Measurements from ENCODE around the gene DUSP6. TPM values are rescaled to one million over a fixed set of nuclear protein-coding genes. Genes with fewer than 3 reads are reported as not detected.

The DUSP6 gene
- total and polyA plus RNA-seq, 4 donors, result 24.1 to 37.0 (median 35.3) TPM

DNA sequence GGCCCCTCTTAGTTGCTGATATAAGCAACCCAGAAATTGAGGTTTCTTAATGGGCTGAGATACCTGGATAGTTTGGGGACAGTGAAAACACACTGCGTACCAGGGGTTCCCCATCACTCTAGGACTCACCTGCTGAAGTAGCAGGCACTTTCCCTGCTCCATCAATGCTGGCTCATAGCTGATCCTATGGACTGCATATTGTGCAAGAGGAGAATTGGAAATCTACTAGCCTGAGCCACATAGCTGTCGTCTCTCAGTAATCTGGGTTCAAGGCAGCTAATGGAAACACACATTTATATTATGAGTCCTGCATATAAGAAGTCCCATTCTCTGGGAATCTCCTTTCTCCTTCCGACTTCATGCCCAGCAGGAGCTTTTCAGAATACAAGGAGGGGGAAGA is 7.3 kb upstream of the DUSP6 start:
- DNase-seq (ENCODE audit: low spot score), result no peak

More for the DNA sequence above, 7.3 kb upstream of the DUSP6 start:
- H3K36me3 ChIP-seq (ENCODE audit: control insufficient read depth in 4 of 4, insufficient read depth in 3 of 4, low read depth in 1 of 4, low read length in 3 of 4), result no peaks in the 10 kb centered on the region
- WGBS, result 88% methylated on average over 3 of the region's 3 CpGs
- no peaks in the 10 kb centered on the region for H3K27me3 ChIP-seq (ENCODE audit: control insufficient read depth in 4 of 4, insufficient read depth in 4 of 4, low read length in 3 of 4)
- H3K27ac ChIP-seq (ENCODE audit: low read depth in 1 of 2, low read length in 2 of 2), result no peak overlapping the region
- no peak overlapping the region for H3K9ac ChIP-seq (ENCODE audit: low read depth in 1 of 2, low read length in 2 of 2)
- no peak overlapping the region for H3K4me3 ChIP-seq (ENCODE audit: low read depth in 1 of 3, low read length in 3 of 3)
- TF ChIP-seq RAD21 (IDR thresholded peaks at IDR 0.05), result no peak
- TF ChIP-seq EGR1 (IDR thresholded peaks at IDR 0.05; ENCODE audit: low read depth in 2 of 2), result no peak
- no peak for TF ChIP-seq FOXA1 (IDR thresholded peaks at IDR 0.05)
- TF ChIP-seq ZBTB33 (IDR thresholded peaks at IDR 0.05), result no peak
- TF ChIP-seq REST (IDR thresholded peaks at IDR 0.05), result no peak
- TF ChIP-seq TAF1 (conservative IDR thresholded peaks at IDR 0.05), result no peak
- TF ChIP-seq, protein P1, sequence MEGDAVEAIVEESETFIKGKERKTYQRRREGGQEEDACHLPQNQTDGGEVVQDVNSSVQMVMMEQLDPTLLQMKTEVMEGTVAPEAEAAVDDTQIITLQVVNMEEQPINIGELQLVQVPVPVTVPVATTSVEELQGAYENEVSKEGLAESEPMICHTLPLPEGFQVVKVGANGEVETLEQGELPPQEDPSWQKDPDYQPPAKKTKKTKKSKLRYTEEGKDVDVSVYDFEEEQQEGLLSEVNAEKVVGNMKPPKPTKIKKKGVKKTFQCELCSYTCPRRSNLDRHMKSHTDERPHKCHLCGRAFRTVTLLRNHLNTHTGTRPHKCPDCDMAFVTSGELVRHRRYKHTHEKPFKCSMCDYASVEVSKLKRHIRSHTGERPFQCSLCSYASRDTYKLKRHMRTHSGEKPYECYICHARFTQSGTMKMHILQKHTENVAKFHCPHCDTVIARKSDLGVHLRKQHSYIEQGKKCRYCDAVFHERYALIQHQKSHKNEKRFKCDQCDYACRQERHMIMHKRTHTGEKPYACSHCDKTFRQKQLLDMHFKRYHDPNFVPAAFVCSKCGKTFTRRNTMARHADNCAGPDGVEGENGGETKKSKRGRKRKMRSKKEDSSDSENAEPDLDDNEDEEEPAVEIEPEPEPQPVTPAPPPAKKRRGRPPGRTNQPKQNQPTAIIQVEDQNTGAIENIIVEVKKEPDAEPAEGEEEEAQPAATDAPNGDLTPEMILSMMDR (IDR thresholded peaks at IDR 0.05; ENCODE audit: low read depth, low read length, missing input control), result no peak
- TF ChIP-seq, protein P2, sequence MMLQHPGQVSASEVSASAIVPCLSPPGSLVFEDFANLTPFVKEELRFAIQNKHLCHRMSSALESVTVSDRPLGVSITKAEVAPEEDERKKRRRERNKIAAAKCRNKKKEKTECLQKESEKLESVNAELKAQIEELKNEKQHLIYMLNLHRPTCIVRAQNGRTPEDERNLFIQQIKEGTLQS (IDR thresholded peaks at IDR 0.05), result no peak
- TF ChIP-seq, protein P3, sequence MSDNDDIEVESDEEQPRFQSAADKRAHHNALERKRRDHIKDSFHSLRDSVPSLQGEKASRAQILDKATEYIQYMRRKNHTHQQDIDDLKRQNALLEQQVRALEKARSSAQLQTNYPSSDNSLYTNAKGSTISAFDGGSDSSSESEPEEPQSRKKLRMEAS (IDR thresholded peaks at IDR 0.05), result no peak
- no peak for TF ChIP-seq NR2F2 (IDR thresholded peaks at IDR 0.05)
- no peak for TF ChIP-seq FOXA2 (IDR thresholded peaks at IDR 0.05)
- no peak for TF ChIP-seq GABPA (IDR thresholded peaks at IDR 0.05 in 1 of 2, conservative IDR thresholded peaks at IDR 0.05 in 1 of 2)
- no peak for TF ChIP-seq JUND (IDR thresholded peaks at IDR 0.05)
- TF ChIP-seq SP1 (IDR thresholded peaks at IDR 0.05), result no peak
- TF ChIP-seq HNF4G (IDR thresholded peaks at IDR 0.05), result no peak
- no peak for TF ChIP-seq HNF4A (conservative IDR thresholded peaks at IDR 0.05)
- H3K9me3 ChIP-seq (ENCODE audit: control insufficient read depth in 4 of 4, low read length in 3 of 4), result no peaks in the 10 kb centered on the region
- peaks cover 0 to 35% (median 19%) of the 10 kb centered on the region in 4 donors for H3K4me1 ChIP-seq (ENCODE audit: control insufficient read depth in 4 of 4, insufficient read depth in 4 of 4, low read length in 3 of 4)

Measured in liver (tissue), 9 donors.